Activated naive CD4-positive, alpha-beta T cell treated with anti-CD3 and anti-CD28 coated beads, Interleukin-2, amount 50 U/mL, for 72 hours (primary cell): ENCODE results near the gene CCDC188. TPM values are rescaled to one million over a fixed set of nuclear protein-coding genes. Genes with fewer than 3 reads are reported as not detected.

ENCODE experiments used
- ATAC-seq, 2 donors: fragments of 150-1000 bp; cut with Tn5 transposase; 2 replicates each; pipeline ENCODE4 v1.10.0; 2021; ENCODE audit warnings: mild to moderate bottlenecking in 2 of 2, moderate library complexity in 2 of 2
- DNase-seq, 2 donors: peaks; one replicate each; pipeline ENCODE4 v3.0.0; 2021 to 2022; ENCODE audit warnings: low spot score in 2 of 2
- H3K27ac Mint-ChIP-seq, 2 donors: one replicate each; pipeline ENCODE4 v1.8.0; 2022; ENCODE audit warnings: mild to moderate bottlenecking in 2 of 2, mixed read lengths in 2 of 2
- H3K36me3 Mint-ChIP-seq, 2 donors: one replicate each; pipeline ENCODE4 v1.8.0; 2022; ENCODE audit warnings: mixed read lengths in 2 of 2
- H3K9me3 Mint-ChIP-seq, 2 donors: one replicate each; pipeline ENCODE4 v1.8.0; 2022; ENCODE audit warnings: mixed read lengths in 2 of 2
- total RNA-seq, 2 donors: library from RNA; stranded (reverse); gene quantifications; one replicate each; pipeline ENCODE4 v1.2.3, GENCODE V29; 2022

Gene CCDC188
- total RNA-seq, 2 donors from 2014 or later: not detected

DNA sequence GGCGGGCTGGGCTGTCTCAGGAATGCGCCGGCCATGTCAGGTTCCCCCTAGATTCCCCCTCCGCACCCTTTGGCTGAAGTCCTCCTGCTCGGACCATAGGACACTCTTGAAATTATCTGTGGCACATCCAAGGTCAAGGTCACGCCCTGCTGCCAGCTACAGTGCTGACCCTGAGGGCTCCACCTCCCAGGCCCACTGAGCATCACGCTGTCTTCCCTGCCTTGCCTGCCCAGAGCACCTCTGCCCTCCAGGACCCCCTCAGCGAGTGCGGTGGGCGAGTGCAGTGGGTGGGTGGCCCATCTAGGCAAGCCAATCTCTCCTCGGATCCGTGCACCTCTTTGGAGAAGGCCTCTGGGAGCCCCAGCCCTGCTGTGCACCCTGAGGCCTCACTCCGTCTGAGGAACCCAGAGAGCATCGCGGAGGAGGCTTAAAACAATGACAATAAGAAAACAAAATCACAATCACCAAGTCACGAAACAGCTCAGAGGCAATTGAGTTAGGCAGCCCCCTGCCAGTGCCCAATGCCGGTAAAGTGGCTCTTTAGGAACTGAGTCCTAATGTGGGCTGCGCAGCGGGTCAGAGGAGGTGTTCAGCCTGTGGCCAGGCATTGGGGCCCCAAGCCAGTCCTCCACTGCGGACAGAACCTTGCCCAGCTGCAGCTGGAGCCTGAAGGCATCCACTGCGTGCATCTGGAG is 26.5 kb upstream of the CCDC188 start:
- Mint-ChIP-seq H3K27ac (no peak overlapping the region), H3K36me3 (no peaks in the 10 kb centered on the region), H3K9me3 (no peaks in the 10 kb centered on the region)
- DNase-seq (no peak), ATAC-seq (no peak)

DNA sequence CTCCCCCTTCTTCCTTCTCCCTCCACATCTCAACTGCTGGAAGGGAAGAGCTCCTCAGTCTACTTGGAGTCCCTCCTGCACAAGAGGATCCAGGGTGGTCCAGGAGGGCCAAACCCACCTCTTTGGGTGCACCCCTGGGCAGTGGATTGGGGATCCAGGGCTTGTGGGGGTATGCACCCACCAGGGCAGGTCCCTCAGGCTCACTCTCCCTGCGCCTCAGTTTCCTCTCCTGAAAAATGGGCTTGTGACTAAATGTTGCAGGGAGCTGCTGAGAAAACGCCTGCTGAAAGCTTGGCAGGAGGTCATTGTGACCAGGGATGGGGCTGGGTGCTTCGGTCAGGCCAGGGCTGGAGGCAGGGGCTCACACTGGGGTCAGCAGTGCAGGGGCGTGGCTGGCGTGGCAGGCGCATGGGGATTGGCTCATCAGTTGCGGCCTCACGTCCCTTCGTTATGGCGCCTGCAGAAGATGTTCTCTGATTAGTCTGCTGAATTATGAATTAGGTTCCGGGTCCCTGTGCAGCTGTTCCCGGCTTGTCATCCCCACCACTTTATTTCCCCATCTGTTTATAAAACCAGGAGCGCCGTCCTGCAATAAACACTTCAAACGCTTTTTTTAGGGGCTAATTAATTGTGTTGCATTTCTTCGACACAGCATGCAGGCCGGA is 25.7 kb upstream of the CCDC188 start:
- DNase-seq (no peak), ATAC-seq (no peak)
- no peaks in the 10 kb centered on the region for H3K36me3 Mint-ChIP-seq
- no peak overlapping the region for H3K27ac Mint-ChIP-seq
- no peaks in the 10 kb centered on the region for H3K9me3 Mint-ChIP-seq

DNA sequence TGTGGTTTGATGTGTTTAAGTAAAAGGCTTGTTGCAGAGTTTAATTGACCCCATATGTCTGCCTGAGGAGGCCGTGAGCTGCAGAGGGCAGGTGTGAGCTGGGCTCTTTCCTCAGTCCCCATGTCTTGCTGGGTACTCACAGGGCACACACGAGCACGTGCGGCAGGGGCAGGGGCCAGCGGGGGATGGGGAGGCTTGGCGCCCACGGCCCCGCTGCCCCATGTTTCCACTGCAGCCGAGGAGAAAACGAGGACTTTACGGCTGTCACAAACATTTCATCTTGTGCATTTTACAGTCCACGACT is 24.7 kb upstream of the CCDC188 start:
- DNase-seq (no peak), ATAC-seq (no peak)
- no peak overlapping the region for H3K27ac Mint-ChIP-seq
- no peaks in the 10 kb centered on the region for H3K9me3 Mint-ChIP-seq
- H3K36me3 Mint-ChIP-seq: no peaks in the 10 kb centered on the region

DNA sequence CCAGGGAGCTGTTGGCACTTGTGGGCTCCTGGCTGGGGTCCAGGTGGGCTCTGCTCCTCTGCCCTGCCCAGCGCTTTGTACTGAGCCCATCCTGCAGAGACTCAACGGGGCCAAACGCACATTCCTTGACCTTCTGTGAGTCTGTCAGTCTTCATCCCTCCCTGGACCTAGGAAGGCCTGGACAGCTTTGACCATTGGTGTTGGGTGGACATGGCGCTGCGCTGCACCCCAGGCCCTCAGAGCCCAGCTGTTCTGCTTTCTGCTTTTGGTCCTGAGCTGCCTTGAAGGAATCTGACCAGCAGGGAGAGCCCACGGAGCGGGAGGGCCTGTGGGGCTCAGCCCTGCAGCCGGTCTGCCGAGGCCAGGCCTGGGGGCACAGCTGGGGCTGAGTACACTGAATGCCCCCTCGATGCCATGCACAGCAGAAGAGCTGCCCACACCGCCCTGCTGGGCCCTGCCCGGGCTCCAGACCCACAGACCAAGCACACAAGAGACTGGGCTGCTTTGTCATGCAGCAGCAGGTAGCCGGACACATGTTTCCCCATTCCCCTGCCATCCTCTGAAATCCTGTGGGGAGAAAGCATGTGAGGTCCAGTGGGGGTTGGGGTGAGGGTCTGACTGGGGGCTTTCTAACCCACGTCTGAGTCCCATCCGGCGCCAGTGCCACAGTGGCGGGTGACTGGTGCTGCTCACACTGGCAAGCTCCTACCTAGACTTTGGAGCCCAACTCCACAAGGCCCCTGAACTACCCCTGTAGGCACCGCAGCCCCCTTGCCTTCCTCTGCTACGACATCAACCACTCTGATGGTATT is 24.1 kb upstream of the CCDC188 start:
- ATAC-seq (no peak), DNase-seq (no peak)
- Mint-ChIP-seq H3K27ac (no peak overlapping the region), H3K9me3 (no peaks in the 10 kb centered on the region), H3K36me3 (no peaks in the 10 kb centered on the region)

DNA sequence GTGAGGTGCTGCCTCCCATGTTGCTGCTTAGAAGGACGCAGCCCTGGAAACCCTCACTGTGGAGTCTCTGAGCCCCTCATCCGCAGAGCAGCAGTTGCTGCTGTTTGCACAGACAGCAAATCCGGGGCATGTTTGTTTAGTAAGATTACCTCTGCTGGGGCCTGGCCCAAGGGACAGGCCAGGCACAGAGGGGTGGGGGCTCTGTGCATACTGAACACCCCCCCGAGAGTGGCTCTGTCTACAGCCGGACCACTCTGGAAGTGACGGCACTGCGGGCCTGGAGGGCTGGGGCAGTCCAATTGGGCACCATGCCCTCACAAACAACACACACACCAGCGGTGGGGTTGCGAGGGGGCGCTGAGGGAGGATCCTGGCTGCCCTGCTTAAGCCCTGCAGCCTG is 22.9 kb upstream of the CCDC188 start:
- Mint-ChIP-seq H3K36me3 (no peaks in the 10 kb centered on the region), H3K27ac (no peak overlapping the region), H3K9me3 (no peaks in the 10 kb centered on the region)
- DNase-seq (no peak), ATAC-seq (no peak)

DNA sequence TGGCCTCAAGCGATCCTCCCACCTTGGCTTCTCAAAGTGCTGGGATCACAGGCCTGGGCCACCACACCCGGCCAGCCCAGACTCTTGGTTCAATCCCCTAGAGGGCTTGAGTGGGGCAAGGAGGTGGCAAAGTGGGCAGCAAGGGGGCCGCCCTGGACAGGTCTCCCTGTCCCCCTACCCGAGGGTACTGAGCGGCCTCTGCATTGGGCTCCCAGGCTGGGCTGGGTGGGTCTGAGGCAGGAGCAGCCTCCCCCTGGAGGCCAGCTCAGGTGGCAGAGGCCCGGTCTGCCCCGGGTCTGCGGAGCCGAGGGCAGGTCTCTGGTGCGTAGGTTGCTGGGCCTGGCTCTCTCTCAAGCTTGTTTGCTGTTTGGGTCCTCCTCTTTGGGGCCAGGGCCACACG is 22.4 kb upstream of the CCDC188 start:
- ATAC-seq: no peak
- no peaks in the 10 kb centered on the region for H3K36me3 Mint-ChIP-seq

DNA sequence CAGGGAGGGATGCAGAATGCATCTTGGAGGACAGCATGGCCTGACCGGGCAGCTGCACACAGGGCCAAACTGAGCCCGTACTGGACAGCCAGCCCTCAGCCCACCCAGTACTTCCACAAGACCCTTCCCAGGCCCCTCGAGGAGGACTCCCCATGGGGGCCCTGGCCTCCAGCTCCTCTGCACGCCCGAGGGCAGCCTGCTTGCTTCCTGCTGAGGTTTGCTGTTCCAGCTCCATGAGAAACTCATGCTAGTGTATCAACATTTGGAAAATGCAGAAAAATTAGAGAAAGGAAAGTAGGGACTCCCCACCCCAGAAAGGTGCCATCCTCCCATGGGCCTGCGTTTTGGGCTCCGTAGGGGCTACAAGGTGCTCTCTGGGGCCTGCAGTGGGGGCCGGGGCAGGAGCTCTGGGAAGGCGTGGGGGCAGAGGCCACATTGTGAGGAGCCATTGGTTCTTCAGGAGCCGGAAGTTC is 21.3 kb upstream of the CCDC188 start:
- Mint-ChIP-seq H3K27ac (no peak overlapping the region), H3K9me3 (no peaks in the 10 kb centered on the region), H3K36me3 (no peaks in the 10 kb centered on the region)
- DNase-seq (no peak), ATAC-seq (no peak)

More for the DNA sequence above, 22.4 kb upstream of the CCDC188 start:
- no peak overlapping the region for H3K27ac Mint-ChIP-seq
- H3K9me3 Mint-ChIP-seq: no peaks in the 10 kb centered on the region
- DNase-seq: no peak

DNA sequence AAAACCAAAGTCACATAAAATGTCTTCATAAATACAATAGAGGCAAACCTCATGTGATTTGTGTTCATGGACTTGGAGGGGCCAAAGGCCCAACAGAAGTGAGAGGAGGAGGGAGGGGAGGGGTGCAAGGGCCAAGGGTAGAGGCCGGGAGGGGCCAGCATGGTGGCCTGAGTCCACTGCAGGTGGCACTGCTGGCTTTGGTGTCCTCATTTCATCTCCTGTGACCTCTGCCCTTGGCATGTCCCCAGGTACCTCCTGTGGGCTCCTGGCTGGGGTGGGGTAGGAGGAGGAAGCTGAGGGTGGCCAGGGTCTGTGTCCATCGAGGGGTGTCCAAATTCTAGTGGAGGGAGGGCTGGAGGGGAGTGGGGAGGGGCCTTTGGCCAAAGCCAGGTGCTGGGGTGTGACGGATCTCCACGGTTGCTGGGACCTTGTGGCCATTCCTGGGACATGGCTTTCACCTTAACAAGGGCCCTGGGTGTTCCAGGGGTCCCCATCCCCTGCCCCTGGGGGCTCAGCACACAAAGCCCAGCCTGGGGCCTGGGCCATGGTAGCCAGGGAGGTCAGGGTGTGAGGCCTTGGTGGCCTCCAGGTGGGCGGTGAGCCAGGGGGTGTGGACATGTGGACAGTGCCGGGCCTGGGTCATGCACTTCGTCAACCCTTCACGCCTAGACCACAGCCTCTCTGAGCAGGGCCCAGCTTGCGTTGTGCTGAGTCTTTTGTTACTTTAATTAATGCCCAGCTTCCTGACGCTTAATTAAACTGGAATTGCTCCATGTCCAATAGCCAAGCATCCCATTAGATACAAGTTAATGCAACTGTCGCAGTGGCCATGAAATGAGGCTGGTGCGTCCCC is 20.7 kb upstream of the CCDC188 start:
- ATAC-seq (no peak), DNase-seq (no peak)
- no peaks in the 10 kb centered on the region for H3K36me3 Mint-ChIP-seq
- H3K27ac Mint-ChIP-seq: no peak overlapping the region
- no peaks in the 10 kb centered on the region for H3K9me3 Mint-ChIP-seq

DNA sequence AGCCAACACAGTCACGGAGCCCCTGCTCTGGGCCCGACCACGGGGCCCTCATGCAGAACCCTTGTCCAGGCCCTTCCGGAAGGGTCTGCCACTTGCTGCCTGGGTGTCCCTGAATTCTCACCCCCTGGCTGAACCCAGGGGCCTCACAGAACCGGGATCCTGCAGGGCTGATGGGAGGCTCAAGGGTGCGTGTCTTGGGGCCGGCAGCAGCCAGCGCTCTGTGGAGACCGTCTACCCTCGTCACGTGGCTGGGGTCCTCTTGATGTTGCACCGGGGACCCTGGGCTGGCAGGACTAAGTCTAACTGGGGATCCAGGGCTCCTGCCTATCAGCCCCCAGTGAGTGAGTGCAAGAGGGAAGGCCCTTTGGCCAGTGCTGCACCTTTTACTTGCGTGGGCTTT is 19.3 kb upstream of the CCDC188 start:
- no peak for DNase-seq
- ATAC-seq: no peak
- peak overlapping the region in 1 of 2 donors; percentile 85 for H3K27ac Mint-ChIP-seq
- no peaks in the 10 kb centered on the region for H3K9me3 Mint-ChIP-seq
- H3K36me3 Mint-ChIP-seq: no peaks in the 10 kb centered on the region

DNA sequence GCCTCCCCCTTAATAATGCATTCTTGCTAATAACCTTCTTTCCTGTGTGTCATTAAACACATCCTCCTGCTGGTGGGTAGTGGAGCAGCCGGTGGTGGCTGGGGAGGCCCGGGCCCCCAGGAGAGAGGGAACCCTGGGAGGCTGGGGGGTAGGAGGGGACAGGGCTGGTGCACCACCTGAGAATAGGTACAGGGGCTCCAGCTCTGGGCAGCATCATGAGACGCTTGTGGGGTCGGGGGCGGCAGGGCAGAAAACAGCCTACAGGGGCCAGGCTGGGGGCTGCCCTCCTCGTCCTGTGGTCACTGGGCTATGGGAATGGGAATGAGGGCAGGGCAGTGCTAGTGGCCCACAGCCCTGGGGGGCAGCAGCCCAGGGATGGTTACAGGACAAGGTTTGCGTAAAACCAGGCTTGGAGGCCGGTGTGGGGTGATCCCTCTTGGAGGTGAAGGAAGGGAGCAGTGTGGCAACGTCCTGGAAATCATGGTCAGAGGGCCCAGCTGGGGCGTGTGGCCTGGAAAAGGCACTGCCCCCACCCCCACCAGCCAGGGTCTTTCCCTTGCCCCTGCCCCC is 18.5 kb upstream of the CCDC188 start:
- ATAC-seq (no peak), DNase-seq (no peak)
- Mint-ChIP-seq H3K27ac (no peak overlapping the region), H3K36me3 (no peaks in the 10 kb centered on the region), H3K9me3 (peaks cover 0 to 2% of the 10 kb centered on the region in 2 donors)

DNA sequence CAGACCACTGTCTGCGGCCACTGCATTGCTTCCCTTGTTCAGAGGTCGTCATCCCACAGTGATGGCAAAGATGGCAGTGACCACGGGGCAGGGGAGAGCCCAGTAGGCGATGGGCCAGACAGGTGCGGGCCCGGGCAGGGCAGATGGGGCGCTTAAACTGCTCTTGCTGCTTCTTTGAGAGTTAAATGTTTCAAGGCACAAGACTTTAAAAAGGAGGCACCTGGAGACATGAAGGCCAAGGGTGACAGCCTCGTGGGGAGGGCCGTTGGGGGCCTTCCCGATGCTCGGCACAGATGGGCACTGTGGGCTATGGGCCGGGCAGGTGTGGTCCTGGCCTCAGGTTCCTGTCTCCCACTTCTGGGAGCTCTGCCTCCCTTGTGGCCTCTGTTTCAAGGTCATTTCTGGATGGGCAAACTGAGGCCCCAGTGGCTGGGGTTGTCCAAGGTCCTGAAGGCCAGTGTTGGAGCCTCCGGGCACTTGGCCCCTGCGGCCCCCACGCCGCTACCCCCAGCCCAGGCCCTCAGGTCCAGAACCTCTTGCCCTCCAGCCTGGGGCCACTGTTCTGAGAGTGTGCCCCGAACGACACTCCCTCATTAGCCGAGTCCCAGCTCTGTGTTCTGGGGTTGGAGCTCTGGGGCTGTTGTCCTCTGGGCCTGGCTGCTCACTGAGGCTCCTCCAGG is 16.9 kb upstream of the CCDC188 start:
- DNase-seq (no peak), ATAC-seq (no peak)
- Mint-ChIP-seq H3K9me3 (peaks cover 0 to 5% of the 10 kb centered on the region in 2 donors), H3K36me3 (no peaks in the 10 kb centered on the region), H3K27ac (no peak overlapping the region)

DNA sequence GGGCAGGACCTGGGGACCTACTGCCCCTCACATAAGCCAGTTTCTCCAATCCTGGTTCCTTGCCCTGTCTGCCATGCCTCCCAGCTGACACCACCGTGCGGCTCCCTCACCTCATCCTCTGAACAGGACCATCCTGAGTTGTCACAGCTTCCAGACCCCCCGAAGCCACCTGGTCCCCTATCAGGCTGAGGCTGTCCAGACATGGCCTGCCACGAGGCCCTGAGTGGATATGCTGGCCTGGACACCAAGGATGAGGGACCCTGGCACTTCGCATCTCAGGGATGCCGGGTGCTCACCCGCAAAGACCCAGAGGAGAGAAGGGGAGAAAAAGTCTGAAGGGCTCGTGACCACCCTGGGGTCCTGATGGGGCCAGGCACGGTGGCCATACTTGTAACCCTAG is 15.8 kb upstream of the CCDC188 start:
- no peak overlapping the region for H3K27ac Mint-ChIP-seq
- H3K36me3 Mint-ChIP-seq: no peaks in the 10 kb centered on the region
- ATAC-seq (no peak), DNase-seq (no peak)
- peaks cover 0 to 5% of the 10 kb centered on the region in 2 donors for H3K9me3 Mint-ChIP-seq

DNA sequence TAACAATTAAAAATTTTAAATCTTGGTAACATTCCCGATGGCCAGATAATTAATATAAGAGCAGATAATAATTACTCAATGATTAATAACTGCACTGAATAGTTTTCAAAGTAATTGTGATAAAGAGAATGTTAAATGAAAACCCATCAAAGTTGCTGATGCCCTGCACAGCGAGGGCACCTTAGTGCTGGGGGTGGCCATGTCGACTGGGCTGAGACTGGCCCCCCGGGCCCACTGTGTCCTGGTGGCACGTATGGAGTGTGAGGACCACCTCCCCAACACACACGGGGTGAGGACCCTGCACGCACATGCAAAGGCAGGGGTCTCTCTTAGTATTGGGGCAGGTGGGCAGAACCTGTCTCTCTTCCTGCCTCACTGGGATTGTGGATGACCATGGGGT is 15.1 kb upstream of the CCDC188 start:
- H3K36me3 Mint-ChIP-seq: no peaks in the 10 kb centered on the region
- H3K9me3 Mint-ChIP-seq: peaks cover 0 to 5% of the 10 kb centered on the region in 2 donors
- H3K27ac Mint-ChIP-seq: no peak overlapping the region
- DNase-seq (no peak), ATAC-seq (no peak)

DNA sequence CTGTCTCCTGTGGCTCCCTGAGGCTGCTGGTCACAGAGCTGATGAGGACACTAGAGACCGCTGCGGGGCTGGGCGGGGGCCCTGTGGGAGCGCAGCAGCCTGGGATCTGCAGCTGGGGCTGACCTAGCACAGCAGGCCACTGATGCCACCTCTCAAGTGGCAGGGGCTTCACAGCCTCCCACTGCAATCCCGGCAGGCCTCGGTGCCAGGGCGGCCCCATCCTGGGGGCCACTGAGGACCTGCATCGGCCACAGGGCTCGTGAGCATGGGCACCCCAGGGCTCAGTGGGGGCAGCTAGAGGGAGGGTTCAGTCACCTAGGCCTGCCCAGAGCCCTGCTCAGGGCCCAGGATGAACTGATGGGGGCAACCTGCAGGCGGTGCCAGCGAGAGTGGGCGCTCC is 14.6 kb upstream of the CCDC188 start:
- DNase-seq (no peak), ATAC-seq (no peak)
- H3K9me3 Mint-ChIP-seq: peaks cover 0 to 5% of the 10 kb centered on the region in 2 donors
- no peak overlapping the region for H3K27ac Mint-ChIP-seq
- H3K36me3 Mint-ChIP-seq: no peaks in the 10 kb centered on the region

DNA sequence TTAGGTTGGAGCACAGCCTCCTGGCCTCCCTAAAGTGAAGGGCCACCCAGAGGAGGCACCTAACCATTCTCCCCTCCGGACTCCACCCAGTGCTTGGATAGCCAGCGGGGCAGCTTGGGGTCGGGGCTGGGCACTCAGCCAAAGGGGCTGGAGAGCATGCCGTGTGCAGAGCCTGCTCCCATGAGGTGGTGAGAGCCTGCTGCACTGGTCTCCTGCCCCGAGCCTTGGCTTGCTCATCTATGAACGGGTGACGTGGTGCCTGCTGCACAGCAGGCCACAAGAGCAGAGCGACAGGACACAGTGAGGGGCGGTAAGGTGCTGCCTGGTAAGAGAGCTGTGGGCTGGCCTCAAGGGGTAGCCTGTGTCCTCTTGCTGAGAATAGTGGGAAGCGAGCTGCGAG is 14.0 kb upstream of the CCDC188 start:
- H3K36me3 Mint-ChIP-seq: no peaks in the 10 kb centered on the region
- ATAC-seq (no peak), DNase-seq (no peak)
- peaks cover 0 to 5% of the 10 kb centered on the region in 2 donors for H3K9me3 Mint-ChIP-seq
- no peak overlapping the region for H3K27ac Mint-ChIP-seq

DNA sequence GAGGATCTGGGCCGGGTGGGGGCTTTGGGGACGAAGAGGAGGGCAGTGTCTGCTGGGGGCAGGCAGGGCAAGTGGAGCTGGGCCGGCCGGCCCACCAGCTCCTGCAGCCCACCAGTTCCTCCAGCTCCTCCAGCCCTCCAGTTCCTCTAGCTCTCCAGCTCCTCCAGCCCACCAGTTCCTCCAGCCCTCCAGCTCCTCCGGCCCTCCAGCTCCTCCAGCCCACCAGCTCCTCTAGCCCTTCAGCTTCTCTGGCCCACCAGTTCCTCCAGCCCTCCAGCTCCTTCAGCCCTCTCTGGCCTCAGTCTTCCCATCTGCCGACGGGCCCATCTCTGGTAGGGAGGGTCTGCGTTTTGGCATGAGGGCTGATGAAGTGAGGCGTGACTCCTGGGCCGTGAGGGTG is 9.2 kb upstream of the CCDC188 start:
- H3K27ac Mint-ChIP-seq: peak overlapping the region in 1 of 2 donors; percentile 36
- DNase-seq (no peak), ATAC-seq (no peak)
- H3K9me3 Mint-ChIP-seq: peaks cover 0 to 5% of the 10 kb centered on the region in 2 donors
- H3K36me3 Mint-ChIP-seq: no peaks in the 10 kb centered on the region
